Measurements from ENCODE around the gene PRPF31.

DNA sequence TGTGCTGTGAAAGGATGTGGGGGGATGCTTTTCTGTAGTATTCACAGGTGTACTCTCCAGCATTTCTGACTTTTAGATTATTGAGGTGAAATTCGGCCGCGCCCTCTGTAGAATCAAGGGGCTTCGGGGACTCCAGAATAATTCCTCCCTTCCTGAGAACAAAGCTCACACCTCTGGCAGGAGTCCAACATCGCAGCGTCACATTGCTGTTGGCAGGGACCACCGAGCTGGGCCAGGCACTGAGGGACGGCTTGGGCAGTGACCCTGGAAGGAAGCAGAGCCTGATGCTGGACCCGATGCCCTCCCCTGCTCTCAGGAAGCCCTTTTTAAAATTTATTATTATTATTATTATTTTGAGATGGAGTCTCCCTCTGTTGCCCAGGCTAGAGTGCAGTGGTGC lies 40.7 kb upstream of the PRPF31 start:
- no peak for TF ChIP-seq POLR2A (IDR thresholded peaks at IDR 0.05)
- TF ChIP-seq, protein P1, sequence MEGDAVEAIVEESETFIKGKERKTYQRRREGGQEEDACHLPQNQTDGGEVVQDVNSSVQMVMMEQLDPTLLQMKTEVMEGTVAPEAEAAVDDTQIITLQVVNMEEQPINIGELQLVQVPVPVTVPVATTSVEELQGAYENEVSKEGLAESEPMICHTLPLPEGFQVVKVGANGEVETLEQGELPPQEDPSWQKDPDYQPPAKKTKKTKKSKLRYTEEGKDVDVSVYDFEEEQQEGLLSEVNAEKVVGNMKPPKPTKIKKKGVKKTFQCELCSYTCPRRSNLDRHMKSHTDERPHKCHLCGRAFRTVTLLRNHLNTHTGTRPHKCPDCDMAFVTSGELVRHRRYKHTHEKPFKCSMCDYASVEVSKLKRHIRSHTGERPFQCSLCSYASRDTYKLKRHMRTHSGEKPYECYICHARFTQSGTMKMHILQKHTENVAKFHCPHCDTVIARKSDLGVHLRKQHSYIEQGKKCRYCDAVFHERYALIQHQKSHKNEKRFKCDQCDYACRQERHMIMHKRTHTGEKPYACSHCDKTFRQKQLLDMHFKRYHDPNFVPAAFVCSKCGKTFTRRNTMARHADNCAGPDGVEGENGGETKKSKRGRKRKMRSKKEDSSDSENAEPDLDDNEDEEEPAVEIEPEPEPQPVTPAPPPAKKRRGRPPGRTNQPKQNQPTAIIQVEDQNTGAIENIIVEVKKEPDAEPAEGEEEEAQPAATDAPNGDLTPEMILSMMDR (IDR thresholded peaks at IDR 0.05): no peak

All from uterus (tissue), 2 donors.